SH-SY5Y (cell line): Measurements from ENCODE around the gene DNAH8.

Experiments used
- GATA2 ChIP-seq: IDR thresholded peaks from 2 replicates; pipeline ENCODE4 v1.6.1; 2011; ENCODE audit warnings: mild to moderate bottlenecking, low read depth, low read length
- GATA3 ChIP-seq: IDR thresholded peaks from 2 replicates; pipeline ENCODE4 v1.6.1; 2011; ENCODE audit warnings: low read depth, mild to moderate bottlenecking, low read length, moderate library complexity

- TF ChIP-seq GATA2 (no peak), GATA3 (no peak)
Observed at GRCh38 chr6:38943964-38944363, 228.9 kb downstream of the DNAH8 start.
